ENCODE data around the gene ARHGAP15.

The ARHGAP15 gene

GRCh38 chr2:143698352-143698751 is 569.1 kb downstream of the ARHGAP15 start:
- DNase-seq (ENCODE audit: low read depth in 2 of 2) = no peak
- H3K4me3 ChIP-seq (replicated peaks in 1 of 2; ENCODE audit: low read depth in 2 of 2, low read length in 2 of 2) = no peak overlapping the region
- TF ChIP-seq CTCF (IDR thresholded peaks at IDR 0.05; ENCODE audit: low read depth, low read length) = no peak

- no peak for TF ChIP-seq CTCF (IDR thresholded peaks at IDR 0.05; ENCODE audit: low read depth, low read length)
- H3K4me3 ChIP-seq (replicated peaks in 1 of 2; ENCODE audit: low read depth in 2 of 2, low read length in 2 of 2) = no peak overlapping the region
- no peak for DNase-seq (ENCODE audit: low read depth in 2 of 2)
These were observed 569.8 kb downstream of the ARHGAP15 start for GRCh38 chr2:143698888-143699570.

- TF ChIP-seq CTCF (IDR thresholded peaks at IDR 0.05; ENCODE audit: low read depth, low read length) = no peak
- no peak overlapping the region for H3K4me3 ChIP-seq (replicated peaks in 1 of 2; ENCODE audit: low read depth in 2 of 2, low read length in 2 of 2)
- DNase-seq (ENCODE audit: low read depth in 2 of 2) = peak in 1 of 2 donors; percentile 30
These were observed 571.6 kb downstream of the ARHGAP15 start for GRCh38 chr2:143700865-143701264.

- DNase-seq (ENCODE audit: low read depth in 2 of 2) = no peak
- H3K4me3 ChIP-seq (replicated peaks in 1 of 2; ENCODE audit: low read depth in 2 of 2, low read length in 2 of 2) = no peak overlapping the region
- no peak for TF ChIP-seq CTCF (IDR thresholded peaks at IDR 0.05; ENCODE audit: low read depth, low read length)
These were observed 572.6 kb downstream of the ARHGAP15 start for GRCh38 chr2:143701785-143702184.

GRCh38 chr2:143702931-143703330 is 573.7 kb downstream of the ARHGAP15 start:
- no peak overlapping the region for H3K4me3 ChIP-seq (replicated peaks in 1 of 2; ENCODE audit: low read depth in 2 of 2, low read length in 2 of 2)
- no peak for TF ChIP-seq CTCF (IDR thresholded peaks at IDR 0.05; ENCODE audit: low read depth, low read length)
- no peak for DNase-seq (ENCODE audit: low read depth in 2 of 2)

GRCh38 chr2:143704451-143705106 is 575.4 kb downstream of the ARHGAP15 start:
- no peak for TF ChIP-seq CTCF (IDR thresholded peaks at IDR 0.05; ENCODE audit: low read depth, low read length)
- H3K4me3 ChIP-seq (replicated peaks in 1 of 2; ENCODE audit: low read depth in 2 of 2, low read length in 2 of 2) = no peak overlapping the region
- DNase-seq (ENCODE audit: low read depth in 2 of 2) = no peak

Measured in cardiac fibroblast (primary cell).